ENCODE results near the gene SI. TPM values are rescaled to one million over a fixed set of nuclear protein-coding genes. Genes with fewer than 3 reads are reported as not detected.

SI gene
- total and polyA plus RNA-seq, 4 donors, result not detected

- 78% methylated on average over 2 of the region's 2 CpGs for WGBS
- Histone ChIP-seq H3K36me3 (ENCODE audit: control insufficient read depth in 4 of 4, insufficient read depth in 3 of 4, low read depth in 1 of 4, low read length in 3 of 4) (no peaks in the 10 kb centered on the region), H3K4me1 (ENCODE audit: control insufficient read depth in 4 of 4, insufficient read depth in 4 of 4, low read length in 3 of 4) (no peaks in the 10 kb centered on the region), H3K9me3 (ENCODE audit: control insufficient read depth in 4 of 4, low read length in 3 of 4) (no peaks in the 10 kb centered on the region), H3K27me3 (ENCODE audit: control insufficient read depth in 4 of 4, insufficient read depth in 4 of 4, low read length in 3 of 4) (no peaks in the 10 kb centered on the region), H3K27ac (ENCODE audit: low read depth in 1 of 2, low read length in 2 of 2) (no peak overlapping the region), H3K4me3 (ENCODE audit: low read depth in 1 of 3, low read length in 3 of 3) (no peak overlapping the region), H3K9ac (ENCODE audit: low read depth in 1 of 2, low read length in 2 of 2) (no peak overlapping the region)
- no peak for TF ChIP-seq SP1 (IDR thresholded peaks at IDR 0.05)
- TF ChIP-seq GABPA (IDR thresholded peaks at IDR 0.05 in 1 of 2, conservative IDR thresholded peaks at IDR 0.05 in 1 of 2), result no peak
- no peak for TF ChIP-seq FOXA2 (IDR thresholded peaks at IDR 0.05)
- no peak for TF ChIP-seq MAX (IDR thresholded peaks at IDR 0.05)
- no peak for DNase-seq (ENCODE audit: low spot score)
Observed at GRCh38 chr3:164929642-164930041, 148.7 kb downstream of the SI start.

Small RNA genes within 50 kb of the gene (small RNA-seq; reads per million reads assigned to genes)
- not detected for gene RF00019

Other genes with a start within 250 kb of the SI start
- under 1 TPM; 0.05 to 0.92 TPM for gene SLITRK3, start 117.9 kb upstream of the SI start, total RNA-seq
- 1 to 10 TPM; 2.8 to 4.2 TPM for gene SLITRK3, start 117.9 kb upstream of the SI start, polyA plus RNA-seq